DOHH2 (cell line): ENCODE measurements around the gene C16orf78.

Experiments
- H3F3A ChIP-seq: fragments of 200-600 bp; sonication (generic), shearing (Covaris generic); 2 replicates; pipeline ENCODE4 v1.6.0; 2016; ENCODE audit warnings: antibody characterized with exemption, mild to moderate bottlenecking; ENCODE audit not compliant: control insufficient read depth, insufficient read depth
- H3K27ac ChIP-seq: fragments of 200-600 bp; sonication (generic); 2 replicates; pipeline ENCODE4 v1.5.1; 2014; ENCODE audit warnings: low read depth, mild to moderate bottlenecking, low read length, moderate library complexity
- H3K27me3 ChIP-seq: fragments of 200-600 bp; sonication (generic); 2 replicates; pipeline ENCODE4 v1.6.1; 2014; ENCODE audit warnings: mild to moderate bottlenecking, low read length, mixed read lengths; ENCODE audit not compliant: control insufficient read depth
- H3K36me3 ChIP-seq: fragments of 200-600 bp; sonication (generic); 2 replicates; pipeline ENCODE4 v1.6.1; 2014; ENCODE audit warnings: mild to moderate bottlenecking, low read length, moderate library complexity, mixed read lengths; ENCODE audit not compliant: control insufficient read depth
- H3K4me1 ChIP-seq: fragments of 200-600 bp; sonication (generic); 2 replicates; pipeline ENCODE4 v1.6.1; 2014; ENCODE audit warnings: mild to moderate bottlenecking, low read length, mixed read lengths; ENCODE audit not compliant: control insufficient read depth
- H3K4me2 ChIP-seq: fragments of 200-600 bp; sonication (generic); 2 replicates; pipeline ENCODE4 v1.6.0; 2014; ENCODE audit warnings: mild to moderate bottlenecking, low read length, moderate library complexity
- H3K4me3 ChIP-seq: fragments of 200-600 bp; sonication (generic); 2 replicates; pipeline ENCODE4 v1.5.1; 2014; ENCODE audit warnings: mild to moderate bottlenecking, low read length, mixed read lengths
- H3K79me2 ChIP-seq: fragments of 200-600 bp; sonication (generic); 2 replicates; pipeline ENCODE4 v1.6.1; 2014; ENCODE audit warnings: mild to moderate bottlenecking, low read length, mixed read lengths; ENCODE audit not compliant: control insufficient read depth
- H3K9me2 ChIP-seq: fragments of 200-600 bp; sonication (generic); replicated peaks from 2 replicates; pipeline ENCODE4 v1.6.1; 2014; ENCODE audit warnings: mild to moderate bottlenecking, low read length, mixed read lengths; ENCODE audit not compliant: control insufficient read depth
- H3K9me3 ChIP-seq: fragments of 200-600 bp; sonication (generic); 2 replicates; pipeline ENCODE4 v1.6.1; 2014; ENCODE audit warnings: antibody characterized with exemption, low read length, mixed read lengths; ENCODE audit not compliant: control insufficient read depth, insufficient read depth
- H4K20me1 ChIP-seq: fragments of 200-600 bp; sonication (generic); 2 replicates; pipeline ENCODE4 v1.6.0; 2014; ENCODE audit warnings: low read depth, mild to moderate bottlenecking, antibody characterized with exemption, low read length, moderate library complexity; ENCODE audit not compliant: control insufficient read depth, insufficient read depth
- EZH2phosphoT487 ChIP-seq: fragments of 200-600 bp; sonication (generic); IDR thresholded peaks from 2 replicates; pipeline ENCODE4 v1.6.1; 2017; ENCODE audit warnings: borderline replicate concordance, mild to moderate bottlenecking, antibody characterized with exemption, low read length, moderate library complexity, mixed read lengths
- TF ChIP-seq, protein P1 (sequence below): fragments of 200-600 bp; sonication (generic); IDR thresholded peaks from one replicate; pipeline ENCODE4 v1.5.1; 2014; ENCODE audit warnings: antibody characterized with exemption, mild to moderate bottlenecking, low read depth, low read length; ENCODE audit not compliant: poor library complexity, severe bottlenecking

Gene C16orf78

DNA sequence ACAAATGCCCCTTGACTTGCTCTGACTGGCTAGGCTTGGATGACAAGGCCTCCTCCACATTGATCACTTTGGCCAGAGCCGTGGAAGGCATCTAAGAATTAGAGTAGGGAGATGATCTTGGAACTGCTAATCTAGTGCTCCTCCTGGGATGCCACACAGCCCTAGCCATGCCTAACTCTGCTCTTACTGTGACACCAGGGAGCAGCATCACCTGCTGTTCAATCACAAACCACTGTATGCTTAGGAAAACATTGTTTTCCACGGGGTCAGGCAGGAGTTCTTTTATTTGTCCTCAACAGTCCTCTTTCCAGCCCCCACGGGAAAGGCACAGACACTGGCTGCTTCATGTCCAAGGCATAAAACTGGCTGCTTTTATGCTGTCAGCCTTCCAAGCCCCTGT, 46.3 kb downstream of the C16orf78 start:
- Histone ChIP-seq H3K4me2 (no peak overlapping the region), H3K36me3 (no peaks in the 10 kb centered on the region), H3K9me3 (no peaks in the 10 kb centered on the region), H3K9me2 (no peaks in the 10 kb centered on the region), H3K4me1 (no peaks in the 10 kb centered on the region), H4K20me1 (no peaks in the 10 kb centered on the region), H3K27me3 (no peaks in the 10 kb centered on the region), H3F3A (no peaks in the 10 kb centered on the region), H3K79me2 (no peaks in the 10 kb centered on the region), H3K27ac (no peak overlapping the region), H3K4me3 (no peak overlapping the region)
- no peak for TF ChIP-seq EZH2phosphoT487
- TF ChIP-seq, protein P1, sequence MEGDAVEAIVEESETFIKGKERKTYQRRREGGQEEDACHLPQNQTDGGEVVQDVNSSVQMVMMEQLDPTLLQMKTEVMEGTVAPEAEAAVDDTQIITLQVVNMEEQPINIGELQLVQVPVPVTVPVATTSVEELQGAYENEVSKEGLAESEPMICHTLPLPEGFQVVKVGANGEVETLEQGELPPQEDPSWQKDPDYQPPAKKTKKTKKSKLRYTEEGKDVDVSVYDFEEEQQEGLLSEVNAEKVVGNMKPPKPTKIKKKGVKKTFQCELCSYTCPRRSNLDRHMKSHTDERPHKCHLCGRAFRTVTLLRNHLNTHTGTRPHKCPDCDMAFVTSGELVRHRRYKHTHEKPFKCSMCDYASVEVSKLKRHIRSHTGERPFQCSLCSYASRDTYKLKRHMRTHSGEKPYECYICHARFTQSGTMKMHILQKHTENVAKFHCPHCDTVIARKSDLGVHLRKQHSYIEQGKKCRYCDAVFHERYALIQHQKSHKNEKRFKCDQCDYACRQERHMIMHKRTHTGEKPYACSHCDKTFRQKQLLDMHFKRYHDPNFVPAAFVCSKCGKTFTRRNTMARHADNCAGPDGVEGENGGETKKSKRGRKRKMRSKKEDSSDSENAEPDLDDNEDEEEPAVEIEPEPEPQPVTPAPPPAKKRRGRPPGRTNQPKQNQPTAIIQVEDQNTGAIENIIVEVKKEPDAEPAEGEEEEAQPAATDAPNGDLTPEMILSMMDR = no peak

GRCh38 chr16:49422896-49423295, 49.3 kb downstream of the C16orf78 start:
- H4K20me1 ChIP-seq = no peaks in the 10 kb centered on the region
- no peaks in the 10 kb centered on the region for H3K9me3 ChIP-seq
- H3F3A ChIP-seq = no peaks in the 10 kb centered on the region
- H3K79me2 ChIP-seq = no peaks in the 10 kb centered on the region
- no peak overlapping the region for H3K4me2 ChIP-seq
- H3K4me3 ChIP-seq = no peak overlapping the region
- H3K36me3 ChIP-seq = no peaks in the 10 kb centered on the region
- H3K27ac ChIP-seq = no peak overlapping the region
- H3K9me2 ChIP-seq = no peaks in the 10 kb centered on the region
- H3K4me1 ChIP-seq = no peaks in the 10 kb centered on the region
- no peak for TF ChIP-seq EZH2phosphoT487
- TF ChIP-seq, protein P1 = no peak
- no peaks in the 10 kb centered on the region for H3K27me3 ChIP-seq

- Histone ChIP-seq H3K9me3 (no peaks in the 10 kb centered on the region), H3K4me3 (no peak overlapping the region), H4K20me1 (no peaks in the 10 kb centered on the region), H3K4me2 (no peak overlapping the region), H3K4me1 (no peaks in the 10 kb centered on the region), H3K27me3 (no peaks in the 10 kb centered on the region), H3K79me2 (no peaks in the 10 kb centered on the region), H3F3A (no peaks in the 10 kb centered on the region), H3K27ac (no peak overlapping the region), H3K9me2 (no peaks in the 10 kb centered on the region), H3K36me3 (no peaks in the 10 kb centered on the region)
- TF ChIP-seq EZH2phosphoT487 = no peak
These were observed 51.4 kb downstream of the C16orf78 start for GRCh38 chr16:49424961-49425360.

- Histone ChIP-seq H3K9me2 (no peaks in the 10 kb centered on the region), H3K4me3 (no peak overlapping the region), H3K27me3 (no peaks in the 10 kb centered on the region), H3K79me2 (no peaks in the 10 kb centered on the region), H3K9me3 (no peaks in the 10 kb centered on the region), H3F3A (no peaks in the 10 kb centered on the region), H3K36me3 (no peaks in the 10 kb centered on the region), H3K27ac (no peak overlapping the region), H4K20me1 (no peaks in the 10 kb centered on the region), H3K4me2 (no peak overlapping the region), H3K4me1 (no peaks in the 10 kb centered on the region)
- TF ChIP-seq, protein P1 = no peak
- no peak for TF ChIP-seq EZH2phosphoT487
These were observed 54.2 kb downstream of the C16orf78 start for GRCh38 chr16:49427771-49428170.
